EH (cell line): ENCODE data around the gene KRTDAP.
"Not testable (repeated sequence)": the region's sequence is repeated elsewhere in the genome, so short reads cannot be mapped to it uniquely, and the experiment has no call there.

Experiments
- DNase-seq: peaks from one replicate; pipeline ENCODE4 v3.0.0-alpha.2; 2015; ENCODE audit warnings: low read depth

The KRTDAP gene

GRCh38 chr19:35484252-35485036, 5.8 kb downstream of the KRTDAP start:
- DNase-seq = no peak

- DNase-seq = no peak
Observed at GRCh38 chr19:35483089-35483488, 7.2 kb downstream of the KRTDAP start.

DNA sequence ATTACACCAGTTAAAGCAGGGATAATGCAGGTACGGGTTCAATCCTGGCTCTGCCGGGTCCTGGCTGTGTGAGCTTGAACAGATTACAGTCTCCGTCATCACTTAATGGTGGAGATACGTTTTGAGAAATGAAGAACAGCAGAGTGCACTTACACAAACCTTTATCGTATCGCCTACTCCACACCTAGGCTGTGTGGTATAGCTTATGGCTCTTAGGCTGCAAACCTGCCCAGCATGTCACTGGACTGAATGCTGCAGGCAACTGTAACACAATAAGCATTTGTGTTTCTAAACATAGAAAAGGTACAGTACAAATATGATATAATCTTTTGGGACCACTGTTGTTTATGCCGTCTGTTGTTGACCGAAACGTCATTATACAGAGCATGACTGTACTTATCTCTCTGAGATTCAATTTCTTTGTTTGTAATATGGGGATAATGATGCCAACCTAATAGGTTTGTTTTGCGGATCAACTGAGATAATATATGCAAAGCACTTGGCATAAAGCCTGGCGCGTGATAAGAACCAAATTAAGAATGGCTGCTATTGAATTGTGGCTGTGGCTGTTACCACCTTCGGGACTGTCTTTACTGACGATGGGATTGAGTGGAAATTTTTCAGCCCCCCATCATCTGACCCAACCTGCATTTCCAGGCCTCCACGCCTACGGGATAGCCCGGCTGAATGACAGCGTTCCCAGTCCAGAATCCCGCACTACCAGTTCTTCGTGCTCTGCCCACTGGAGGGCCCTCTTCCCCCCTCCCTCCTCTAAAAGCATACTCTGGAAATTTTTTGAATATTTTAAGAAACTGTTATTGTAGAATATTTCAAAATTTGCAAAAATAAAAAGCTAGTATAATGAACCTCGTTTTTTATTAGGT, 11.2 kb downstream of the KRTDAP start:
- DNase-seq = no peak

- no peak for DNase-seq
Observed at GRCh38 chr19:35476149-35476548, 14.1 kb downstream of the KRTDAP start.

DNA sequence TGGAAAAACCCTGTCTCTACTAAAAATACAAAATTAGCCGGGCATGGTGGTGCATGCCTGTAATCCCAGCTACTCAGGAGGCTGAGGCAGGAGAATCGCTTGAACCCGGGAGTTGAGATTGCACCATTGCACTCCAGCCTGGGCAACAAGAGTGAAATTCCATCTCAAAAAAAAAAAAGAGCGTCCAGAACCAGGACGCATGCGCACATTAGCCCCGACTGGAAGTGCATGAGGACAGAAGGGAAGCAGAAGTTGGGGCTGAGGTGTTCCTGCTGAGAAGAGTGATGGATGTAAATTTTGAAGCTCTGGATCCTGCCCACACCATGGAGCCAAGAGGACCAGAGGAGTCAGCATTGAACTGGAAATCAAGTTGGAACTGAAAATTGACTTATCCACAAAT, 15.7 kb downstream of the KRTDAP start:
- not testable (repeated sequence) for DNase-seq

DNA sequence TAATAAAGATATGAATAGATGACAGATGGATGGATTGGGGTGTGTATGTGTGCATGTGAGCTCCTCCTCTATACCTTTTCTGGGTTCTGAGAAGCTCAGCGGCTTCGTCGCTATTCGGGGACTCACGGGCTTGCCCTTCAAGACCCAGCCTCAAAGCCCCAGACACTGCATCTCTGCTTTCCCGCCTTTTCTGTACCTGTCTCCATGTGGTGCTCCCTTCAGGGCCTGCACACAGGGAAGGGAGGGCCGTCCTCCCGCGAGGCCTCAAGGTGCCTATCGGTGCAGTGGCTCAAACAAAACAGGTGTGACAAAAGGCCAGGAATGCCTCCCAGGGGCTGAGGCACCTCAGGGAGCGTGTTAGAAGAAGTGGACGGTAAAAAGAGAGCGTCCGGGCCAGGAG, 16.2 kb downstream of the KRTDAP start:
- DNase-seq = no peak

- no peak for DNase-seq
Observed at GRCh38 chr19:35471946-35472345, 18.3 kb downstream of the KRTDAP start.

DNA sequence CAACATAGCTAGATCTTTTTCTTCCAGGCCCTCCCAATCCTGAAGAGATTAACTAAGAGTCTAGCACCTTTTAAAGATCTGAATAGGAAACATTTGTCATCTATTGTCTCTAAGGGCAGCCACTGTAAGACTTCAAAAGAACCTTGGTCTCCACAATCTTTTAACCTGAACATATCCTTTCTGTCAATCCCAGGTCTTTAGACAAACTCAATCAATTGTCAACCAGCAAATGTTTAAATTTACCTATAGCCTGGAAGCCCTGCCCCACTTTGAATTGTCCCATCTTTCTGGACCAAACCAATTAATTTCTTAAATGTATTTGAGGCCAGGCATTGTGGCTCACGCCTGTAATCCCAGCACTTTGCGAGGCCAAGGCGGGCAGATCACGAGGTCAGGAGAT, 19.2 kb downstream of the KRTDAP start:
- DNase-seq = not testable (repeated sequence)

- no peak for DNase-seq
Observed at GRCh38 chr19:35470128-35470527, 20.1 kb downstream of the KRTDAP start.

DNA sequence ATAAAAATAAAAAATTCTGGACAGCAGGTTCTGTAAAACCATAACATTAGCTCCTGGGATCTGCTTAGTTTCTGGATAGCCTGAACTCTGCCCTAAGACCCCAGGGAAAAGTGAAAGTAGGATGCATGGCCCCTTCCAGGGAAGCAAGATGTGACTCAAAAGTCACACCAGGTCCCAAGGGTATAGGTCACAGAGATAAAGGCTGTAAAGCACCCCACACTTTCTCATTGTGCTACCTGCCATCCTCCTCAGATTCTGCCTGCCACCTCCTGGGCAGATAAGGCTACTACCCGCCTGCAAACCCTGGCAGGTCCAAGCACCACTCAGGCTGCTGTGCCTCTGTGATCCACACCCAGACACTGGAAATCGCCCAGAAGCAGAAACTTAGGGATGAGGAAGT, 21.6 kb downstream of the KRTDAP start:
- peak; percentile 25 for DNase-seq

DNA sequence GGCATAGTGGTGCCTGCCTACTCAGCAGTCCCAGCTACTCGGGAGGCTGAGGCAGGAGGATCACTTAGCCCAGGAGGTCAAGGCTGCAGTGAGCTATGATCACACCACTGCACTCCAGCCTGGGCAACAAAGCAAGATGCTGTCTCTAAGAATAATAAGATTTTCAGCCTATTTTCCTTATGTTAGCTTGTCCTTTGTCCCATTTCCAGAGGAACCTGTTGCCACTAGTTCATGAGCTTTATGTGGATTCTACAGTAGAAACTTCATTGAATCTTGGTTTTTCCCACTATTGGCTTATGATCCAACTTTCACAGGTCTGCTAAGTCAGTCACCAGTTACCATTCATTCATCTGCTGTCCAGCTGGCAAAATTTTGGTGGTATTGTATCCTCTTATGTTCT, 24.0 kb downstream of the KRTDAP start:
- DNase-seq = no peak

DNA sequence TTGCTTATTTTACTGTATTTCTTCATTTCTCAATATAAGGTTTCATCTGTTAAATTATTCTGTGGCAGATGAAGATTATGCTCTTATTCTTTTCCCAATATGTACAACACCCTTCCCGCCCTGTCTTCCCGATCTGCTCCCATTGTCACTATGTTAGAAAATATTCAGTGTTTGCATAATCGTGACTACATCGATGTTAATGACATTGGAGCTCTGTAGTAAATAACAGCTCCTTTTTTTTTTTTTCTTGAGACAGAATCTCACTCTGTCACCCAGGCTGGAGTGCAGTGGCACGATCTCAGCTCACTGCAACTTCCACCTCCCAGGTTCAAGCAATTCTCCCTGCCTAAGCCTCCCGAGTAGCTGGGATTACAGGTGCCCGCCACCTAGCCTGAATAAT, 27.3 kb downstream of the KRTDAP start:
- DNase-seq = not testable (repeated sequence)

GRCh38 chr19:35462476-35462953, 27.7 kb downstream of the KRTDAP start:
- DNase-seq = peak; percentile 4

GRCh38 chr19:35461788-35462187, 28.5 kb downstream of the KRTDAP start:
- DNase-seq = not testable (repeated sequence)

GRCh38 chr19:35461060-35461459, 29.2 kb downstream of the KRTDAP start:
- DNase-seq = no peak

- DNase-seq = no peak
Observed at GRCh38 chr19:35460608-35461007, 29.7 kb downstream of the KRTDAP start.

DNA sequence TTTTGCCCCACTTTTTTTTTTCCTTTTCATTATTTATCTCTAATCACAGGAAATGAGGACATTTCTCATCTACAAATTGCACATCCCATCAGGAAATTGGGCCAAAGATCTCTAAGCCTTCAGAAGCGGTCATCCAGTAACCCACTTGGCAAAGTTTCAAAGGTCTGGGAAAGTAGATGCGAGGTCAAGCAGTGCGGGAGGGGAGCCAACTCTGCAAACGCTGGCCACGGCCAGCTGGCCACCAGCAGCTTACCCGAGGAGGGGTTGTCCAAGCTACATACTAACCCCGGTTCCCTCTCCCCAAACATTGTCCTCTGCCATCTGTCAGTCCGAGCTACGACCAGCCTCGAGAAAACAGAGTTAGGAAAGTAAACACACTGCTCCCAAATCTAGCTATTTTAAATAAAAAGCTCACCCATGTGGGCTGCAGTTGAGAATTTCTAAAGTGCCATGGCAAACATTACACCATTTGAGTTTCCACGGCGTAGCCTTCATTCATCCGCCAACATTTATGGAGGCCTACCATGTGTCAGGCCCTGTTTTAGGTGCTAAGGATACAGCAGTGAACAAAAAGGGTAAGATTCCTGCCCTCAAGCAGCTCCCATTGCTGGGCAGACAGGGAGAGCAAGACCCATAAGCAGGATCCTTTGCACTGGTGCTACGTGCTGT, 30.7 kb downstream of the KRTDAP start:
- DNase-seq = no peak

DNA sequence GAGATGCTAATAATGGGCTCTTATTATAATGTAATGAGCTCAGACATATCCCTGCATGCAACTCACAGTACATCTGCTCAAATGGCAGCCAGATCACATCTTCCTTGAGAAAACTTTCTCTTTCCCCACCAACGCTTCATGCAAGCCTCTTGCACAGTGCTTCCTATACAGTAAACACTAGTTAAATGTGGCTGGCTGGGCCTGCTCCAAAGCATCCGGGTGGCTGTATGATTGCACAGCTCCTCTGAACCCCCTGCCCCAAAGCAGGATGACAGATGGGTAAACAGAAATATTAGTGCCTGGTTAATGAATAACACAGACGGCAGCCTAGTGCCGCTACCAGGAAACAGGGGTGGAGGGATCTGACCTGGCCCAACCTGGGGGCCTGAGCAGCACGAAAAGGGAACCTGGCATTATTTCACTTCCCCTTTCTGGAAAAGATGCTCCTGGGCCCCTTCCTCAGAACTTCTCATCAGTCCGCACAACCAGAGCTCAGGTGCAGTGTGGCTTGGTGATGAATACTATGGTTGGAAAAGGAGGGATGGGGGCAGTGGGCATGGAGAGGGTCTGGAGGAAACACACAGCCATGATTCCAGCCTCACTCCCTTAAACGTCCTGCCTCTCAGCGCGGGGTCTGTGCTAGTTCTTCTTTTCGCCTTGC, 31.4 kb downstream of the KRTDAP start:
- no peak for DNase-seq

- no peak for DNase-seq
Observed at GRCh38 chr19:35458192-35458591, 32.1 kb downstream of the KRTDAP start.

DNA sequence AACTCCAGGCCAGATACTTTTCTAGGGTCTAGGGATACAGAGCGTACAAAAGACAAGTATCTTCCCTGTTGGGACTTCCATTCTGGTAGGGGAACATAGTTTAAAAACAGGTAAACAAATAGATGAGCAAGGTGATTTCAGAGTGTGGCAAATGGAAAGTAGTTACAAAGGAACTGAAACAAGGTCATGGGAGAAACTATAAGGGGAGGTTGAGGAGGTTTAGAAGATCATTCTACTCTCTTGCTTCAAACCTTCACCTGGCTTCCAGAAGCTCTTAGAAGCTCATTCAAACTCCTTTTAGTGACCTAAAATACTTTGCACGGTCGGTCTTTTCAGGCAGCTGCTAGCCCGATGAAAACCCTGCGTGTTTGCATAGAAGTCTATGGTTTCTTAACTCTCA, 33.1 kb downstream of the KRTDAP start:
- no peak for DNase-seq

- no peak for DNase-seq
Observed at GRCh38 chr19:35455616-35456201, 34.6 kb downstream of the KRTDAP start.

- DNase-seq = no peak
Observed at GRCh38 chr19:35454663-35455062, 35.6 kb downstream of the KRTDAP start.
